CD4-positive, alpha-beta T cell treated with Interleukin-21 for 1 hour (primary cell): ENCODE measurements around the gene ADAMTS1.

Experiments used
- DNase-seq: peaks from one replicate; pipeline ENCODE4 v3.0.0-alpha.2; 2020

The ADAMTS1 gene

GRCh38 chr21:26844258-26845065 is 747 bp downstream of the ADAMTS1 start:
- no peak for DNase-seq

- DNase-seq: no peak
Observed at GRCh38 chr21:26843933-26844257, 1.3 kb downstream of the ADAMTS1 start.

- DNase-seq: peak; percentile 28
Observed at GRCh38 chr21:26842974-26843932, 2.0 kb downstream of the ADAMTS1 start.

GRCh38 chr21:26842300-26842699 is 2.9 kb downstream of the ADAMTS1 start:
- DNase-seq: no peak

GRCh38 chr21:26840912-26841311 is 4.3 kb downstream of the ADAMTS1 start:
- DNase-seq: no peak

GRCh38 chr21:26840201-26840600 is 5.0 kb downstream of the ADAMTS1 start:
- no peak for DNase-seq

GRCh38 chr21:26837539-26837938 is 7.7 kb downstream of the ADAMTS1 start:
- DNase-seq: no peak

- no peak for DNase-seq
Observed at GRCh38 chr21:26836528-26836927, 8.7 kb downstream of the ADAMTS1 start.

GRCh38 chr21:26835714-26836265 is 9.4 kb downstream of the ADAMTS1 start:
- no peak for DNase-seq

- DNase-seq: no peak
Observed at GRCh38 chr21:26835027-26835713, 10.0 kb downstream of the ADAMTS1 start.

- DNase-seq: no peak
Observed at GRCh38 chr21:26834181-26834905, 10.9 kb downstream of the ADAMTS1 start.

- no peak for DNase-seq
Observed at GRCh38 chr21:26833460-26833939, 11.7 kb downstream of the ADAMTS1 start.

GRCh38 chr21:26833011-26833410 is 12.2 kb downstream of the ADAMTS1 start:
- DNase-seq: no peak

GRCh38 chr21:26832546-26832945 is 12.7 kb downstream of the ADAMTS1 start:
- no peak for DNase-seq

- DNase-seq: no peak
Observed at GRCh38 chr21:26826801-26827200, 18.4 kb downstream of the ADAMTS1 start.

- no peak for DNase-seq
Observed at GRCh38 chr21:26820509-26820908, 24.7 kb downstream of the ADAMTS1 start.

- DNase-seq: no peak
Observed at GRCh38 chr21:26819740-26820324, 25.4 kb downstream of the ADAMTS1 start.

GRCh38 chr21:26818906-26819305 is 26.3 kb downstream of the ADAMTS1 start:
- DNase-seq: no peak

GRCh38 chr21:26815197-26815596 is 30.0 kb downstream of the ADAMTS1 start:
- no peak for DNase-seq

- DNase-seq: no peak
Observed at GRCh38 chr21:26814386-26814785, 30.8 kb downstream of the ADAMTS1 start.

GRCh38 chr21:26813426-26813998 is 31.7 kb downstream of the ADAMTS1 start:
- no peak for DNase-seq
